ENCODE data around the gene CEP170. TPM values are rescaled to one million over a fixed set of nuclear protein-coding genes. Genes with fewer than 3 reads are reported as not detected.

The CEP170 gene
- total and polyA plus RNA-seq, 3 donors from 2014 or later = 64.0 to 165 (median 132) TPM

DNA sequence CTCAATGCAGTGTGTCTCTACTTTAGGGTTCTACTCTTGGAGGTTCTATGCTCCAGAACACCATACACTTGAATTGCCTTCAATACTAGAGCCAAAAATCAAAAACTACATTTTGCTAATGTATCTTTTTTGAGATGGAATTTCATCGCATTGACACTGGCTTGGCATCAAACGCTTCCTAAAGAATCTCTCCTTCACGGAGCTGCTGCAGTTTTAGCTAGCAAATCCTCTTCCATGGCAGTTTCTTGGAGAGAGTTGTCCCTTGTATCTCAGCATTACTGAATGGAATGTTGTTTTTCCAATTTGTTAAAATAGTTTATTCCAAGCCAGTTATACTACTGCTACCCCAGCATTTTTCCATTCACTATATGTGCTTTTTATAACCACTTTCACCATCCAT, 18.4 kb upstream of the CEP170 start:
- no peak for DNase-seq
- Histone ChIP-seq H3K27me3 (no peaks in the 10 kb centered on the region), H3K4me3 (no peak overlapping the region), H3K4me1 (peaks cover 4% of the 10 kb centered on the region), H3K9me3 (no peaks in the 10 kb centered on the region), H3K27ac (no peak overlapping the region), H3K36me3 (ENCODE audit: low read depth, missing control alignments) (no peaks in the 10 kb centered on the region)
- 68 to 78% methylated on average over 3 of the region's 3 CpGs for WGBS, 2 donors
- intact Hi-C loops (cut with DNase I; ENCODE audit: low total_unique reads) = no loop called here
- TF ChIP-seq POLR2A (IDR thresholded peaks at IDR 0.05) = no peak
- no peak for TF ChIP-seq CTCF (IDR thresholded peaks at IDR 0.05)

DNA sequence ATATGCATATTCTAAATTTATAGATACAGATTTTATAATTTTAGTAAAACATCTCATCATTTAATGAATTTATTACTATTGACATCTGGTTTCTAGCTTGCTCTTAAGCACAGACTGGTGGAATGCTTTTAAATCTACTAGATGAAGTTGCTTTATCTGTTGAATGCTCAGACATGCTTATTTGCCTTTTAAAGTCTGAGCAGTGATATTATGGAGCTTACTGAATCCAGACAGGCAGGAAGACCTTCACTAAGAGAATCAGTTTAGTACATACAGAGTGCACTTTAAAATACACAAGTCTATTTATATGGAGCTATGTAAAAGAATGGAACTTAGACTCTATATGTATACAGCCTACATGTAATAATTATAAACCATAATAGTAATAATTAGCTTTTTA, 17.3 kb upstream of the CEP170 start:
- intact Hi-C loops (cut with DNase I; ENCODE audit: low total_unique reads) = no loop called here
- no peak for DNase-seq
- Histone ChIP-seq H3K27ac (no peak overlapping the region), H3K27me3 (no peaks in the 10 kb centered on the region), H3K4me1 (peaks cover 4% of the 10 kb centered on the region), H3K36me3 (ENCODE audit: low read depth, missing control alignments) (no peaks in the 10 kb centered on the region), H3K4me3 (no peak overlapping the region), H3K9me3 (no peaks in the 10 kb centered on the region)
- TF ChIP-seq CTCF (IDR thresholded peaks at IDR 0.05) (no peak), POLR2A (IDR thresholded peaks at IDR 0.05) (no peak)

- H3K4me1 ChIP-seq = peaks cover 4% of the 10 kb centered on the region
- H3K9me3 ChIP-seq = no peaks in the 10 kb centered on the region
- intact Hi-C loops (cut with DNase I; ENCODE audit: low total_unique reads) = no loop called here
- no peak for TF ChIP-seq CTCF (IDR thresholded peaks at IDR 0.05)
- TF ChIP-seq POLR2A (IDR thresholded peaks at IDR 0.05) = no peak
- no peaks in the 10 kb centered on the region for H3K36me3 ChIP-seq (ENCODE audit: low read depth, missing control alignments)
- H3K27me3 ChIP-seq = no peaks in the 10 kb centered on the region
- no peak for DNase-seq
- no peak overlapping the region for H3K4me3 ChIP-seq
- 96 to 98% methylated on average over 1 of the region's 1 CpG for WGBS, 2 donors
- no peak overlapping the region for H3K27ac ChIP-seq
Observed at GRCh38 chr1:243271996-243272395, 16.9 kb upstream of the CEP170 start.

- Histone ChIP-seq H3K4me1 (peaks cover 4% of the 10 kb centered on the region), H3K4me3 (no peak overlapping the region), H3K9me3 (no peaks in the 10 kb centered on the region), H3K27ac (no peak overlapping the region), H3K36me3 (ENCODE audit: low read depth, missing control alignments) (no peaks in the 10 kb centered on the region), H3K27me3 (no peaks in the 10 kb centered on the region)
- no peak for DNase-seq
- TF ChIP-seq POLR2A (IDR thresholded peaks at IDR 0.05) (no peak), CTCF (IDR thresholded peaks at IDR 0.05) (no peak)
- WGBS, 2 donors = 81 to 85% methylated on average over 6 of the region's 6 CpGs
- intact Hi-C loops (cut with DNase I; ENCODE audit: low total_unique reads) = no loop called here
Observed at GRCh38 chr1:243270097-243270864, 15.2 kb upstream of the CEP170 start.

- Histone ChIP-seq H3K9me3 (no peaks in the 10 kb centered on the region), H3K4me1 (peaks cover 4% of the 10 kb centered on the region), H3K27me3 (no peaks in the 10 kb centered on the region), H3K4me3 (no peak overlapping the region), H3K36me3 (ENCODE audit: low read depth, missing control alignments) (no peaks in the 10 kb centered on the region), H3K27ac (no peak overlapping the region)
- no peak for DNase-seq
- TF ChIP-seq POLR2A (IDR thresholded peaks at IDR 0.05) (no peak), CTCF (IDR thresholded peaks at IDR 0.05) (no peak)
- intact Hi-C loops (cut with DNase I; ENCODE audit: low total_unique reads) = no loop called here
- WGBS, 2 donors = 78 to 86% methylated on average over 4 of the region's 4 CpGs
Observed at GRCh38 chr1:243269461-243269801, 14.3 kb upstream of the CEP170 start.

Data from testis (tissue), 3 donors.